Epithelial cell of proximal tubule (primary cell): ENCODE measurements around the gene CSF1. TPM values are rescaled to one million over a fixed set of nuclear protein-coding genes. Genes with fewer than 3 reads are reported as not detected.
A peak's percentile ranks its signal among the peaks of the same experiment; 100 is the strongest.
"Not testable (repeated sequence)": the region's sequence is repeated elsewhere in the genome, so short reads cannot be mapped to it uniquely, and the experiment has no call there.

Experiments used
- DNase-seq: peaks from one replicate; pipeline ENCODE4 v3.0.0-alpha.2; 2011; ENCODE audit warnings: low read depth
- H3K4me3 ChIP-seq: 2 replicates; pipeline ENCODE4 v1.5.1; 2011; ENCODE audit warnings: low read depth, mild to moderate bottlenecking, low read length
- CTCF ChIP-seq: conservative IDR thresholded peaks from 2 replicates; pipeline ENCODE4 v1.5.1; 2012; ENCODE audit warnings: low read depth, mild to moderate bottlenecking, low read length
- total RNA-seq: library from RNA; depleted of rRNA; stranded (reverse); fragments of >200 nt; gene quantifications from 2 replicates; pipeline ENCODE4 v1.2.3, GENCODE V29; 2015

The CSF1 gene
- total RNA-seq = 12.6 and 20.1 TPM in 2 replicates

- no peak for DNase-seq
- TF ChIP-seq CTCF = no peak
- peak within 1 kb of the TSS; percentile 92 for H3K4me3 ChIP-seq
Observed at GRCh38 chr1:109910123-109910962, at the start of gene CSF1. Gene CSF1, plus strand, starts transcription at chr1:109910849. Its CDS starts 175 bp downstream, at chr1:109911024.

GRCh38 chr1:109861616-109862015 is 49.0 kb upstream of the CSF1 start:
- DNase-seq, H3K4me3 ChIP-seq: not testable (repeated sequence)

- TF ChIP-seq CTCF = no peak
- DNase-seq = no peak
- H3K4me3 ChIP-seq = no peak overlapping the region
Observed at GRCh38 chr1:109863667-109864046, 47.0 kb upstream of the CSF1 start.

- no peak for DNase-seq
- H3K4me3 ChIP-seq = no peak overlapping the region
- TF ChIP-seq CTCF = no peak
Observed at GRCh38 chr1:109864047-109864822, 46.4 kb upstream of the CSF1 start.

GRCh38 chr1:109864930-109865612 is 45.6 kb upstream of the CSF1 start:
- no peak overlapping the region for H3K4me3 ChIP-seq
- no peak for TF ChIP-seq CTCF
- DNase-seq = peak; percentile 56

GRCh38 chr1:109866071-109866470 is 44.6 kb upstream of the CSF1 start:
- DNase-seq = no peak

More at GRCh38 chr1:109866071-109866470, 44.6 kb upstream of the CSF1 start:
- no peak for TF ChIP-seq CTCF
- no peak overlapping the region for H3K4me3 ChIP-seq
